BJ (cell line): ENCODE data around the gene SMAD5. TPM values are rescaled to one million over a fixed set of nuclear protein-coding genes. Genes with fewer than 3 reads are reported as not detected.
A peak's percentile ranks its signal among the peaks of the same experiment; 100 is the strongest.

Source experiments
- CTCF ChIA-PET: fragments of 350-600 bp; formaldehyde crosslinking; extraction: SDS; loops from one replicate; lab custom pipeline; 2021; ENCODE audit warnings: antibody characterized with exemption, inconsistent platforms; lab: Yijun Ruan, JAX
- POLR2A ChIA-PET: fragments of 300-600 bp; sonication (Branson Sonifier 250); formaldehyde crosslinking; extraction: SDS; loops from one replicate; lab custom pipeline; 2021; ENCODE audit warnings: antibody characterized with exemption; lab: Charles Lee
- DNase-seq: peaks from one replicate; pipeline ENCODE4 v3.0.0-alpha.2; 2011; ENCODE audit warnings: low read depth
- H3K27me3 ChIP-seq: 2 replicates; pipeline ENCODE4 v1.6.0; 2011; ENCODE audit warnings: low read length; ENCODE audit not compliant: control insufficient read depth, insufficient read depth
- H3K36me3 ChIP-seq: 2 replicates; pipeline ENCODE4 v1.5.1; 2011; ENCODE audit warnings: low read length; ENCODE audit not compliant: control insufficient read depth, insufficient read depth
- H3K4me3 ChIP-seq: 2 replicates; pipeline ENCODE4 v1.5.1; 2011; ENCODE audit warnings: low read depth, mild to moderate bottlenecking, control low read depth, low read length
- CTCF ChIP-seq: IDR thresholded peaks from 2 replicates; pipeline ENCODE4 v1.5.1; 2011; ENCODE audit warnings: low read depth, mild to moderate bottlenecking, control low read depth, inconsistent platforms, low read length, moderate library complexity; ENCODE audit not compliant: insufficient read depth
- polyA plus RNA-seq: library from polyadenylated mRNA; depleted of rRNA; stranded (reverse); fragments of >200 nt; gene quantifications from 2 replicates; pipeline ENCODE4 v1.2.3, GENCODE V29; 2011

The SMAD5 gene
- polyA plus RNA-seq, 1 experiment: 34.3 TPM

- no peaks in the 10 kb centered on the region for H3K36me3 ChIP-seq
- CTCF ChIA-PET: interaction anchor here (0.9 to 2.0 kb wide), 4 partner anchors 9 to 190 kb away, joined by 3 to 5 read pairs (median 4); no protein-coding TSS in a partner anchor
- peak overlapping the region; percentile 17 for H3K4me3 ChIP-seq
- H3K27me3 ChIP-seq: no peaks in the 10 kb centered on the region
- POLR2A ChIA-PET: no interaction called here
- DNase-seq: no peak
- TF ChIP-seq CTCF: no peak
These were observed 2.0 kb downstream of the SMAD5 start for GRCh38 chr5:136134653-136135052.

- no peak for TF ChIP-seq CTCF
- Histone ChIP-seq H3K36me3 (no peaks in the 10 kb centered on the region), H3K4me3 (no peak overlapping the region), H3K27me3 (no peaks in the 10 kb centered on the region)
- no peak for DNase-seq
- POLR2A ChIA-PET: interaction anchor here (0.5 to 0.6 kb wide), 2 partner anchors 26 to 30 kb away, joined by 5 to 12 read pairs; no protein-coding TSS in a partner anchor
- CTCF ChIA-PET: no interaction called here
These were observed 2.9 kb downstream of the SMAD5 start for GRCh38 chr5:136135536-136135935.

- no peak for DNase-seq
- Histone ChIP-seq H3K4me3 (no peak overlapping the region), H3K27me3 (no peaks in the 10 kb centered on the region), H3K36me3 (no peaks in the 10 kb centered on the region)
- POLR2A ChIA-PET: interaction anchor here (0.6 kb wide), 1 partner anchor 12 kb away, joined by 3 read pairs; no protein-coding TSS in a partner anchor
- CTCF ChIA-PET: interaction anchor here (1.7 kb wide), 1 partner anchor 11 kb away, joined by 5 read pairs; no protein-coding TSS in a partner anchor
- no peak for TF ChIP-seq CTCF
These were observed 5.0 kb downstream of the SMAD5 start for GRCh38 chr5:136137497-136138220.

- no peak overlapping the region for H3K4me3 ChIP-seq
- no peak for TF ChIP-seq CTCF
- ChIA-PET CTCF (interaction anchor here (1.3 kb wide), 1 partner anchor 11 kb away, joined by 4 read pairs; no protein-coding TSS in a partner anchor), POLR2A (no interaction called here)
- no peaks in the 10 kb centered on the region for H3K36me3 ChIP-seq
- DNase-seq: no peak
- H3K27me3 ChIP-seq: no peaks in the 10 kb centered on the region
These were observed 8.9 kb downstream of the SMAD5 start for GRCh38 chr5:136141561-136141960.

- no peaks in the 10 kb centered on the region for H3K36me3 ChIP-seq
- H3K27me3 ChIP-seq: no peaks in the 10 kb centered on the region
- no peak overlapping the region for H3K4me3 ChIP-seq
- DNase-seq: no peak
- no peak for TF ChIP-seq CTCF
- CTCF ChIA-PET: no interaction called here
- POLR2A ChIA-PET: no interaction called here
These were observed 10.7 kb downstream of the SMAD5 start for GRCh38 chr5:136143312-136143711.
